Upper lobe of right lung (tissue), 1 donor: ENCODE measurements around the gene ADH5. TPM values are rescaled to one million over a fixed set of nuclear protein-coding genes. Genes with fewer than 3 reads are reported as not detected.
"Not testable (repeated sequence)": the region's sequence is repeated elsewhere in the genome, so short reads cannot be mapped to it uniquely, and the experiment has no call there.

Source experiments
- ATAC-seq: fragments of 200-7000 bp; cut with Tn5 transposase; one replicate; pipeline ENCODE4 v1.9.1; 2020; ENCODE audit warnings: mild to moderate bottlenecking, moderate library complexity
- DNase-seq: peaks from one replicate; pipeline ENCODE4 v3.0.0-alpha.2; 2020
- H3K27ac ChIP-seq: fragments of 200-600 bp; one replicate; pipeline ENCODE4 v1.8.0; 2022
- H3K27me3 ChIP-seq: fragments of 200-600 bp; one replicate; pipeline ENCODE4 v1.8.0; 2022; ENCODE audit warnings: mild to moderate bottlenecking
- H3K36me3 ChIP-seq: fragments of 200-600 bp; one replicate; pipeline ENCODE4 v1.8.0; 2022
- H3K4me1 ChIP-seq: fragments of 200-600 bp; one replicate; pipeline ENCODE4 v1.8.0; 2022
- H3K4me3 ChIP-seq: fragments of 200-600 bp; one replicate; pipeline ENCODE4 v1.8.0; 2022; ENCODE audit warnings: mild to moderate bottlenecking
- H3K9me3 ChIP-seq: fragments of 200-600 bp; one replicate; pipeline ENCODE4 v1.8.0; 2022
- CTCF ChIP-seq: fragments of 200-600 bp; IDR thresholded peaks from one replicate; pipeline ENCODE4 v1.8.0; 2022; ENCODE audit warnings: antibody characterized with exemption
- intact Hi-C: fragments of 100-400 bp; cut with DNase I; formaldehyde crosslinking; loops from one replicate; pipeline ENCODE4 v1.11.0; 2022
- total RNA-seq: library from RNA; stranded (reverse); fragmentation: NEBNext Ultra II Directional; extraction: Animal tissue kit (Norgen Biotek cat#: 25700); gene quantifications from one replicate; pipeline ENCODE4 v1.2.1, GENCODE V29; 2021
- donor health status: DM: no; HTN: yes; CAD: no; lungs with severe emphysema.

The ADH5 gene
- total RNA-seq, 1 donor from 2014 or later: 166 TPM

DNA sequence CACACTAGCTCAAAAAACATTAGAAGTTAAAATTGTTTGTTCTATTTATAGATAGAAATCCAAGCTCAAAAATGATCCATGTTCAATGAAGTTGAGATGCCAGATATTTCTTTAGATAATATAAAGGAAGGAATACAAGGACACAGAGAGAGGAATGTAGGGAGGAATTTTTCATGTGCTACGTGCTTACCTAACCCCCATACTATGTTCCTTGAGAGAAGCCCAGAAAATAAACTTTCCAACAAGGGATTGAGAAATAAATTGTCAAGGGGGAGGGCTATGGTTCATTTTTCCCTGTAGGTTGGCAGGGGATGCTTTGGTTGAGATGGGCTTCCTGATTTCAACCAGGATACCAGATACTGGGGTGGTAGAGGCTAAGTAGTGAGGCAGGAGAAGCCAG lies 15.6 kb upstream of the ADH5 start:
- Histone ChIP-seq H3K4me1 (no peaks in the 10 kb centered on the region), H3K27me3 (no peaks in the 10 kb centered on the region), H3K27ac (no peak overlapping the region), H3K36me3 (no peaks in the 10 kb centered on the region), H3K4me3 (no peak overlapping the region), H3K9me3 (no peaks in the 10 kb centered on the region)
- ATAC-seq (no peak), DNase-seq (no peak)
- intact Hi-C loops: no loop called here
- TF ChIP-seq CTCF: no peak

GRCh38 chr4:99103166-99103565 lies 14.6 kb upstream of the ADH5 start:
- H3K36me3 ChIP-seq: no peaks in the 10 kb centered on the region
- no peak for TF ChIP-seq CTCF
- no peaks in the 10 kb centered on the region for H3K27me3 ChIP-seq
- DNase-seq: no peak
- H3K27ac ChIP-seq: no peak overlapping the region
- H3K4me1 ChIP-seq: no peaks in the 10 kb centered on the region
- no peak for ATAC-seq
- no peaks in the 10 kb centered on the region for H3K9me3 ChIP-seq
- H3K4me3 ChIP-seq: no peak overlapping the region
- intact Hi-C loops: no loop called here

DNA sequence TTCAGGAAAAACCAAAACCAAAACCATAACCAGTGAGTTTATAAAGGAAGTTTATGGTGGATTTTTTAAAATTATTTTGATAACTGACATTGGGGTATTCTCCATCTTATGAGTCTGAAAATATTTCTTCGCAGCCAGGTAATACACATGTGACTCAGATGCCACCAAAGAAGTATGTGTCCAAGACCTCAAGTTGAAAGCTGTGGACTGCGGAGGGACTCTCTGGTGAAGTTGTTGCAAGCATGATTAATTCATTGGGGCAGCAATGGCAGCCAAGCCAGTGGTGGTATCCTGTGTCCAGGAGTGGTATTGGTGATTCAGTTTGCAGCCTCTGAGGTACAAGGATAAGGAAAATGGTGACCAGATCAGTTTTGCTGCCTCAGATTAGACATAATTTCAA lies 14.0 kb upstream of the ADH5 start:
- intact Hi-C loops: no loop called here
- no peak overlapping the region for H3K27ac ChIP-seq
- no peak for DNase-seq
- H3K4me1 ChIP-seq: no peaks in the 10 kb centered on the region
- H3K4me3 ChIP-seq: no peak overlapping the region
- no peaks in the 10 kb centered on the region for H3K9me3 ChIP-seq
- ATAC-seq: no peak
- H3K27me3 ChIP-seq: no peaks in the 10 kb centered on the region
- TF ChIP-seq CTCF: no peak
- H3K36me3 ChIP-seq: no peaks in the 10 kb centered on the region

DNA sequence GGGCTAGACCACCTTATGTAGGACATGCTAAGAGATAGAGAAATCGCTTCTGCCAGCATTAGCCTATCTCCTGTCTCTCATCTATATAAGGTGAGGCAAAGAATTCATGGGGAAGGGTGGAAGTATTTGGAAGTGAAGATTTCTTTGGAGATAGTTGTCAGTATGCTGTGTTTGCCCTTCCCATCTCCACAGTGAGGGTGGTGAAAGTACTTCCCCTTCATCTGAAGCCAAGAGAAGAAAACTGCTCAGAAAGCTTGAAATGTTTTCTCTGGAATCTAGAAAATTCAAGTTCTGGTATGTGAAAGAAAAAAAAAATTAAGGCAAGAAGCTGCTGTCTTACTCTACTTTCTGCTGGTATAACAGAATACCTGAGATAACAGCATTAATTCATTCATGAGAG lies 12.3 kb upstream of the ADH5 start:
- ATAC-seq (no peak), DNase-seq (no peak)
- H3K4me3 ChIP-seq: no peak overlapping the region
- H3K36me3 ChIP-seq: no peaks in the 10 kb centered on the region
- no peak overlapping the region for H3K27ac ChIP-seq
- H3K27me3 ChIP-seq: no peaks in the 10 kb centered on the region
- no peaks in the 10 kb centered on the region for H3K4me1 ChIP-seq
- H3K9me3 ChIP-seq: no peaks in the 10 kb centered on the region
- intact Hi-C loops: no loop called here
- TF ChIP-seq CTCF: no peak

- intact Hi-C loops, H3K27ac ChIP-seq, H3K9me3 ChIP-seq, H3K36me3 ChIP-seq, DNase-seq, H3K4me1 ChIP-seq, H3K4me3 ChIP-seq, H3K27me3 ChIP-seq, ATAC-seq: not testable (repeated sequence)
Measured at GRCh38 chr4:99099814-99100213, 11.2 kb upstream of the ADH5 start.

- Histone ChIP-seq H3K4me1 (no peaks in the 10 kb centered on the region), H3K9me3 (no peaks in the 10 kb centered on the region), H3K36me3 (no peaks in the 10 kb centered on the region), H3K27ac (no peak overlapping the region), H3K27me3 (no peaks in the 10 kb centered on the region), H3K4me3 (no peak overlapping the region)
- no peak for ATAC-seq
- DNase-seq: no peak
- TF ChIP-seq CTCF: no peak
- intact Hi-C loops: no loop called here
Measured at GRCh38 chr4:99099311-99099710, 10.7 kb upstream of the ADH5 start.

DNA sequence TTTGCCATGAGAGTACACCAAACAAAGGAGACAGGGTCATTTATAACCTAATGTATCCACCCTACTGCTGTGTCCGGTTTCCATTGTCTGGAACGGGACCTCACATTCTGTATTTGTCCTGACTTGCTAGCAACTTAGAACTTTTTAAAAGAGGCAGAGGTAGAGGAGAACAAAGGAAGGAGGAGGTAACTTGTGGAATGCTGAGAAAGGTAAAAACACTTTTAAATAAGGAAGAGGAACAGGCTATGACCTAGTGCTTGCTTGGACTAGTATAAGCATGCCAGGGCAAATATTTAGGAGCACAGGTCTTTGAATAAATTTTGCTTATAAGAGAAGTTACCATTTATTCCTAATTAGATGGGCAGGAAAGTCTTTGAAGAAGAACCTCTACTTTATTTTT lies 3.3 kb upstream of the ADH5 start:
- H3K4me3 ChIP-seq, H3K27me3 ChIP-seq, ATAC-seq, intact Hi-C loops, H3K9me3 ChIP-seq, DNase-seq, H3K36me3 ChIP-seq: not testable (repeated sequence)
- Histone ChIP-seq H3K27ac (peak overlapping the region; percentile 26), H3K4me1 (peaks cover 17% of the 10 kb centered on the region)
